HG03442 (cell line): ENCODE results near the gene ASXL3.

ENCODE experiments used
- ATAC-seq: cut with Tn5 transposase; IDR thresholded peaks from one replicate; pipeline ENCODE4 v1.9.1; 2021; ENCODE audit warnings: mild to moderate bottlenecking, moderate library complexity; ENCODE audit not compliant: unreplicated experiment

Gene ASXL3

DNA sequence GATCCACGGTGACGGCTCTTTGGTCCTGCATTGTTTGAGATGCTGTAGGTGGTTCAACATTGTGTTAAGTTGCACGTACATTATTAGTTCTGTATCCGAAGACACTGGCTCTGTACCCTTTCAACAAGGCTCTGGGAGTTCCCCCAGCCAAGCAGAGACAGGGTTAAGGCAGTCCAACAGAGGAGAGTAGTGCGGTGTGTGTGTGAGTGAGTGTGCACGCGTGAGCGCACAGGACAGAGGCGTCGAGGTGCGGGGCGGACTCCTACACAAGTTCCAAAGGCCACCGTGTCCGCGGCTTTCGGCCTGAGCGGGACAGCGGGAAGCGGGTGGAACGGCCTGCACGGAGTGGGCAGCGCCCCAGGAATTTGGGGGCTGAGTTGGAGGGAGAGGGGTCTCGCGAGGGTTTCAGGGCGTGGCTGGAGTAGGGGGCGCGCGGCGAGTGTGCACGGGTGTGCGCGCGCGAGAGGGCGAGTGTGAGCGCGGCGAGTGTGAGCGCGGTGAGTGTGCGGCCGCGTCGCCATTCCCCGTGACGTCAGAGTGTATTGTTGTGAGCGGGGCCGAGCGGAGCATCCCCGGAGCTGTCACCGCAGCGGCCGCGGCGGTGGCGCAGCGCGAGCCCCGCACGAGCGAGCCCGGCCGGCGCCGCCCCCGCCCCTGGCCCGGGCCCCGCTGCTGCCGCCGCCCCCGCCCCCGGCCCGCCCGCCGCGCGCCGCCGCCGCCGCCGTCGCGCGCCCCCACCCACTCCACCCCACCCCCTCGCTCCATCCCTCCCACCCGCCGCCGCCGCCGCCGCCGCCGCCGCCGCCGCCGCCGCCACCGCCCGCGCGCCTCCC, at the start of gene ASXL3:
Gene ASXL3, plus strand, starts transcription at position 535 of the 833 bp plus-strand sequence. CDS start 413 bp downstream, outside the sequence.
- ATAC-seq, result no peak

DNA sequence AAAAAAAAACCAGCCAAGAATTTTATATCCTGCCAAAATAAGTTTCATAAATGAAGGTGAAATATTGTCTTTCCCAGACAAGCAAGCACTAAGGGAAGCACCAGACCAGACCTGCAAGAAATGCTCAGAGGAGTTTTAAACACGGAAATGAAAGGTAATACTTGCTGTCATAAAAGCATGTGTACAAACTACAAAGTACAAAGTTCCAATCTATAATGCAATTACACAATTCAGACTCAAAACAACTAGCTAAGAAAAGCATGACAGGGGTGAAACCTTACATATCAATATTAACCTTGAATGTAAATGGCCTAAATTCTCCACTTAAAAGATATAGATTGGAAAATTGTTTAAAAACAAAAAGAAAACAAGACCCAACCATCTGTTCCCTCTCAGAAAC, 45.0 kb upstream of the ASXL3 start:
- ATAC-seq, result no peak

DNA sequence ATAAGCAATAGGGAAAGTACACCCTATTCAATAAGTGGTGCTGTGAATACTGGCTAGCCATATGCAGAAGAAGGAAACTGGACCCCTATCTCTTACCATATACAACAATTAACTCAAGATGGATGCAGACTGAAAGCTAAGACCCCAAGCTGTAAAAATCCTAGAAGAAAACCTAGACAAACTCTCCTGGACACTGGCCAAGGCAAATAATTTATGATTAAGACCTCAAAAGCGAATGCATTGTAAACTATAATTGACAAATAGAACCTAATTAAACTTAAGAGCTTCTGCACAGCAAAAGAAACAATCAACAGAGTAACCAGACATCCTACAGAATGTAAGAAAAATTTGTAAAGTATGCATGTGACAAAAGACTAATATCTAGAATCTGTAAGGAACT, 41.1 kb upstream of the ASXL3 start:
- no peak for ATAC-seq

DNA sequence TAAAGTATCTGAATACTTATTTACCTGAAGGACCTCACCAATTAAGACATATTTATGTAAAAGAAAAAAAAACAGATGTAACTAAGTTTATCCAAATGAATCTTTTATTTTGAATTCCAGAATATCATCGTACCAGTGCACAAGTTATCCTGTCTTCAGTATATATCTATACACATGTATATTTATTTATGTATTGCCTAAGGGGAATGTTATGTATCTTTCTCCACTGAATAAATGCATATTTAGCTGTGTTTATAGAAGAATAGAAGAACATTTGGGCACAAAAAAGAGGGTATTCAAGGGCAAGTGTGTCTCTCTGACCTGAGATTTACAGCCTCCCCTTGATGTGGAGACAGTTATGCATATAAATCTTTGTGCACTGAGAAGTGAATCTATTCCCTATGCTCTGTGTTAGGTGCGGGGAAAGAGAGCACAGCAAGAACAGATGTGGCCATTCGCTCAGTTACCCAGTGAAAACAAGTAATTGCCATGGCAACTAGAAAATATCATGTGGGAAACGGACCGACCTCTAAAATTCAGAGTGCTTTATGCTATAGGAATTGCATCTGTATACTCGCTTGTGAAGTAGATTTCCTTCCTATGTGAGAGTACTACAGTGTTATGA, 39.5 kb upstream of the ASXL3 start:
- no peak for ATAC-seq

DNA sequence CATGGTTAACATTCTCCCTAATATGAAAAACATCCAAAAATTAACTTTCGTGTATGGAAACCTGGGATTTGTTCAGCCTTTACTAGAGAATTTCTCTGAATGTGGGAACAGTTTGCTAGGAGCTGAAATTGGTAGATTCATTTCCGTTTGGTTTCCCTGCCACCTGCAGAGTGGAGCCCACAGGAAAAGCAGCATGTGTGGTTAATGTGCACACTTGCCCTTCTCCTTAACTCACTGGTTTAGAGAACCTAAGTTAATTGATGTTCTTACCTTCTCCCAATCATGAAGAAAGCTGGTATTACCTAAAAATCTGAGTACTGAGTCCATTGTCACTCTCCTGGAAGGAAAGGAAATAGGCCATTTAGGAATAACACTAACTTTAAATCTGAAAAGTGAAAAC, 37.6 kb upstream of the ASXL3 start:
- no peak for ATAC-seq

DNA sequence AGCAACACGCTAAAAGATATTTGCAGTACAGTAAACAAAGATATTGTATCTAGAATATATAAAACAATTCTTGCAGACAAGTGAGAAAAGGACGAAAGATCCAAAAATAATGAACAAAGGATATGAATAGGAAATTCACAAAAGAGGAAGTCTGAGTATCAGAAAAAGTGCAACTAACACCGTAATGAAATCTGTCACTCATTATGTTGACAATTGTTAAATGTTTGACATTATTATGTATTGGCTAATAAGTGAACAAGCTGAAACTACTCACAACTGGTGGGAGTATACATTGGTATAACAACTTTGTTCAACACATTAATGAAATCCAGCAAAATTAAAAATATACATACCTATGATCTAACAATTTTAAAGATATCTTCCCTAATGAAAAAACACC, 36.7 kb upstream of the ASXL3 start:
- no peak for ATAC-seq

DNA sequence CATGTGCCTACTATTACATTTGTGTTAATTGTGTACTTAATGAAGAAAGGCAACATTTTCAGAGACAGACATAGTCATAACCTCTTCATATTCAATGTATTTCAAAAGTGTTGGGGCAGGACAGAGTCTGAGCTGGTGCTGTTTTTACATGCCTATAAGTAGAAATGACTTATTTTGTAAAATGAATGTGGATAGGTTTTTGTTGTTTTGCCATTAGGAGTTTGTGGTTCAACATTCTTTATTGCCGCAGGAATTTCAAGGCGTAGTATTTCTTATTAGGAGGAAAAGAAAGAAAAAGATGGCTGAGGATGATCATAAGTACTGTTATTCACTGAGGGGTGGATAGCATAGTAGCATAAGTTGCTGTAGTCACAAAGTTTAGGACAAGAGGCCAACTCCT, 21.2 kb upstream of the ASXL3 start:
- no peak for ATAC-seq

DNA sequence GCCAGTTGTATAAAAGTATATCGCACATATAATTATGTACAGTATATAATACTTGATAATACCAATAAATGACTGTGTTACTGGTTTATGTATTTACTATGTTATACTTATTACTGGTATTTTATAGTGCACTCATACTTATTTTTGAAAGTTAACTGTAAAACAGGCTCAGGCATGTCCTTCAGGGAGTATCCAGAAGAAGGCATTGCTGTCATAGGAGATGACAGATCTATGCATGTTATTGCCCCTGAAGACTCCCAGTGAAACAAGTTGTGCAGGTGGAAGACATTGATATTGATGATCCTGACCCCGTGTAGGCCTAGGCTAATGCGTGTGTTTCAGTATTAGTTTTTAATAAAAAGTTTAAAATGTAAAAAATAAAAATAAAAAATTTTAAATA, 20.3 kb upstream of the ASXL3 start:
- ATAC-seq, result no peak

DNA sequence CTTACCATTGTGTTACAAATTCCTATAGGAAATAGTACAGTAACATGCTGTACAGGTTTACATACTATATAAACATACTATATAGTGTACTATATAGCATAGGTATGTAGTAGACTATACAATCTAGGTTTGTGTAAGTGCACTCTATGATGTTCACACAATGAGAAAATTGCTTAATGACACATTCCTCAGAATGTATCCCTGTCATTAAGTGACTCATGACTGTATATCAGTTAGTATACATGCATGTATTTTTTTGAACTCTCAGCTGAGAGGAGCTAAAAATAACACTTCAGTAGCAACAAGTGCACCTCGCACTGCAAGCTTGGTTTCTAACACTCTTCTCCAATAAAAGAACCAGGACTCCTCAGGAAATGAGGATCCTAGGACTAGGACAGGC, 19.5 kb upstream of the ASXL3 start:
- no peak for ATAC-seq

DNA sequence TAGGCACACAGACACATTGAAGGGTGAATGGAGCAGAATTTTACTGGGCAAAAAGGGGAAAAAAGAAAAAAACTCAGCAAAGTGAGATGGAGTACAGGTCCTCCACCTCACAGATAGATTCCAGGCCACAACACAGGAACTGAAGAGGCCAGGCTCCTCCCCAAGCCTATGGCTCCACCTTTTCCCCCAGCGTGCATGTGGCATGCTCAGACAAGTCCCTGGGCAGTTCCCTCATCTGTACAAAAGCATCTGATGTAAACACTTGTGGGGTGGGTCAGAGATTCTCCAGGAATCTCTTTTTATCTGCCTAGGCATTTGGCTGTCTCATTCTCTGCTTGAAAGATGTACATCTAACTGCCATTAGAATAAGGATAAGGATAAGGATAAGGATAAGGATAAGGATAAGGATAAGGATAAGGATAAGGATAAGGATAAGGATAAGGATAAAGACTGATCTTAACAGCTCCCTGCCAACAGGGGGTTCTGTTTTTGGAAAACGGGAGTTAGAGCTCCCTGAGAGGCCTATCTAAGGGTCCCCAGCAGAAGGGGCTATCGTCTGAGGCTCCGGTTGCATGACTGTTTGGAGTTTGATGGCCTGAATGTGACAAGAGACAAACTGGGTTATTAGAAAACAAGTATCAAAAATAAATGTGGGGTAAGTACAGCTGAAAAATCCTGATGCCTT, 17.2 kb upstream of the ASXL3 start:
- peak; percentile 95 for ATAC-seq

DNA sequence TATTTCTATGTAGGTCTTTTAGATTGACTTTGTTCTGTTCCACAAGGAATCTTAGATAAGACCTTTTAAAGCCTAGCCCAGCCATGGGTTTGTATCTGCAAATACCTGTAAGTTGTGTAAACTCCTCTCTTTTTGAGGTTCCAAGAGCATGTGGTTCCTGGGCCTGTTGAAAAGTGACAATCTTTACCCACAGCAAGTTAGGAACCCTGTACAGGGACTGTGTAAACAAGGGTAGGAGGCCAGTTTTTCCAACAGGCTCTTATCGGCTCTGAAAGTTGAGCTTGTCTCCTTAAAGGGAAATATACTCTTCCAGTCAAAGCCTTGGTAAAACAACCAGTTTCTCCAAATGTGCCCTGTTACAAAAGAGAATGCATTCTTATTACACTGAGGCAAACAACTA, 15.3 kb upstream of the ASXL3 start:
- no peak for ATAC-seq

DNA sequence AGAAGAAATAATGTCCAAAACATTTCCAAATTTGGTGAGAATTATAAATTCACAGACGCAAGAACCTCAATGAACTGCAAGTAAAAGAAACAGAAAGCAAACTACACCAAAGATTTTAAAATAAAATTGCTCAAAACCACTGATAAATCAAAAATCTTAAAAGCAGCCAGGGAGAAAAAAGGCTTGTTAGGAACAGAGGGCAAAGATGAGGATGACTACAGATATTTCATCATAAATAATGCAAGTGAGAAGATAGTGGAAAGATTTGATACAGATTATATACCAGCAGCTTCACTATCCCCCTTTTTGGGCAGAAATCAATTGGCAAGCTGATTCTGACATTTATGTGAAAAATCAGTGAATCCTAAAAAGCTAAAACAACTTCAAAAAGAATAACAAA, 10.3 kb upstream of the ASXL3 start:
- no peak for ATAC-seq

DNA sequence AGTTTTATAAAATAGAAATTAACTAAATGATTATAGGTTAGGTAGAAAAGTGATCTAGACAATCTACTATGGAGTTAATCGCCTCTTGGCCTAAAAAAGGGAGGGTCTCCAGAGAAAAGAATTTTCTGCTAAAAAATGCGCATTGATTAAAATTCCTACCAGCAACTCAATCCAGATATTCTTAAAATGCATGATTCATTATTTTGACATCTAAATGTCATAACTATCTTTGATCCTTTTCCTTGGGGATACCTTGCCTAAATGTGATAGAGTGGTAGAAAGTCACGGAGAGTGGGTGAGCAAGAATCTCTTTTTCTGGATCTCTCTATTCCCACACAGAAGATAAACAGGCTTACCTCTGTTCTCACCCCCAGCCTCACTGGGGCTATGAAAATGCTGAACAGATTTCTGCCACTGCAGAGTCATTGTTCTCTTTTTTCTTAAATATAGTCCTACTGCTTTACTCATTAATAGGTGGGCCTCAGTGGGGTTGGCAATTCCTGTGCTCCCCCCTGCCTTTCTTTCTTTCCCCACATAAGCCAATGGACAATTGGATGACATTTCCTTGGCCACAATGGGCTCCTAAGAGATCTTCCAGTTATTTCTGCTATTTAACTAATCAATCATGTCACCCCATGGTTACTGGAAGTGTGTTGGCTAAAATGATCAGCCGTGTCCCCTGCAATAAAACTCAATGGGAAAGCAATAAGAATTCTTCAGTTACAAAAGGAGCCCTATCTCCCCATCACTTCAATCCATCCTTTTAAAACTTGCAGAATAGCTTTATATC, 5.8 kb upstream of the ASXL3 start:
- no peak for ATAC-seq

DNA sequence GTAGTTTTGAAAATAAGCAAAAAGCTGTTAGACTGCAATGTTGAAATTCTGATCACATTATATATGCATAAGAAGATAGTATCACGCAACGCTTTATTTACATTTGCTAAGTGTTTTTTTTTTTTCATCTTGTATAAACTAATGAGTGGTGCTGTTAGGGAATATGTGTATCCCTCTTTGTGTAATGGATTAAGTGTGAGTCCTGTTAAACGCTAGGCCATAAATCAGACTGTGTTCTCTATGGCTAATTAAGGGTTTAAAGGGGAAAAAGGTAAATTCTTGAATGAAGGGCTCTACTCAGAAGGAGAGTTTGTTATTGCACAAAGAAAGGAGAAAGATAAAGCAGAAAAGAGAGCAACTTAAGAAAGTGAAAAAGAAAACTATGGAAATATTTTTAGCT, 4.8 kb upstream of the ASXL3 start:
- no peak for ATAC-seq

DNA sequence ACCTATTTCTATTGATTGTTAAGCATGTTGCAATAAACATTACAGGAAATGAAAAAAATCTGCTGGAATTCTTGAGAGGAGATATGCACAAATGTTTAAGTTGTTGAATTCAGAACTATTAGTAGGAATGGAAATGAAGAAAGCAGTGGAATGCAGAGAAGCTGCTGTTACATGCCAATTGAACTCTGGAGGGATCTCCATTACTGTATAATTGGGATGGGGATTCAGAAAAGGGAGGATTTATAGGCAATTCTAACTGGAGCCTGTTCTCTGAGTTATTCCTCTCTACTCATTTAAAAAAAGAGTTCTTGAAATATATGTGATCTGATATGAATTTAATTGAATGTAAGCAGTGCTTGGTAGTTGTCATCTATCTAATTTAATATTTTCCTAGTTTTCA, 2.6 kb upstream of the ASXL3 start:
- ATAC-seq, result no peak

DNA sequence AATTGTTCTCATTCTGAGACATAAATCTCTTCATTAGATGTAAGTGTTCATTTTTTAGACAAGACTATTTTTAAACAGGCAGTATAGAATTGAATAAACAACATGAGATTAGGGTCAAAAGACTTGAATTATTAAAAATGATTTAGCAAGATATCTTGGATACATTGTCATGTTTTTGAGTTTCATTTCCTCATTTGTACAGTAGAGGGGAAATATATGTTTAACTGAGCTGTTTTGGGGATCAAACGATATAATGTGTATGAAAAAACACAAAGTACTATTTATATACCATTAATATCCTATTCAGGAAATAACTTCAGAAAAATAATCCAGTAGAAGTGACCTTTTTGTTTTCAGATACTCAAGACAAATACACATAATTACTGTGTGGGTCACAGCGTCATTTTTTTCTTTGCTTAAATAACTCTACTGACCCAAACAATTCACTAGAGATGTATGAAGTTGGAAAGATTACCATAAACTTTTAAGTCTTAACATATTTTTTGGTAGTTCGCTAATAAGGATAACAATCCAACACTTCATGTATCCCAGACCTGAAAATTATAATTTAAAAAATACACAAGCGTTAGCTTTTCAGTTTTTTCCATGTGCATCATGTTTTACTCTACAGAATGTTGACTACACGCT, 896 bp upstream of the ASXL3 start:
- no peak for ATAC-seq

DNA sequence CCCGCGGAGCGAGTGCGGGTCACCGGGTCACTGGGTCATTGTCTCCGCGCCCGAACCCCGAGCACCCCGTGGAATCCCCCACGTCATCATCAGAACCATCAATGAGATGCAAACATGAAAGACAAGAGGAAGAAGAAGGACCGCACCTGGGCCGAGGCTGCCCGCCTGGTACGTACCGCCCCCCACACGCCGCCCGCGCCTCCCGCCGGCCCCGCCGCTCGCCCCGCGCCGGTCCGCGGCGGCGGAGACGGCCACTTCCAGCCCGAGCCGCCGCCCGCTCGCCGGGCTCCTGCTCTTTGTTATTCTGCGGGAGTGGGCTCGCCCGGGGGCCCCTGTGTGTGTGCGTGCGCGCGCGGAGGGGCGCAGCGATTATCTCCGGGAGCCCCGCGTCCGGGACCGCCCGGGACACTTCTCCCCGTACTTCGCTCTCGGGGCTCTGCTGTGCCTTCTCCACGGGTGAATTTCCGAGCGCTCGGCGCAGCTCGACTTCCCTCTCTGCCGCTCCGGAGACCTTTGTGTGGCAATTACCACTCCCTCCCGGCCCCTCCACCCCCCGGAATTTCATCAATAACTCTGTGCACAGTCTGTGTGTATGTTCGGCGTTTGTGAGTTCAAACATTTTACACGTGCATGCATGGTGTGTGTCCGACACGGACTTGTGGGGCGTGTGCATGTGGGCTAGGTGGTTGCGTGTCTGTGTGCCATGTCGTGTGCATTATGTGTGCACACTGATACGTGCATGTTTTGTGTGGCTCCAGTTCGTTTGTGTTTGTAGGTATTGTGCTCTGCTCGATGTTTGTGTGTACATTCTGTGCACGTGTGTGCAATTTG, 714 bp downstream of the ASXL3 start:
- ATAC-seq, result no peak

DNA sequence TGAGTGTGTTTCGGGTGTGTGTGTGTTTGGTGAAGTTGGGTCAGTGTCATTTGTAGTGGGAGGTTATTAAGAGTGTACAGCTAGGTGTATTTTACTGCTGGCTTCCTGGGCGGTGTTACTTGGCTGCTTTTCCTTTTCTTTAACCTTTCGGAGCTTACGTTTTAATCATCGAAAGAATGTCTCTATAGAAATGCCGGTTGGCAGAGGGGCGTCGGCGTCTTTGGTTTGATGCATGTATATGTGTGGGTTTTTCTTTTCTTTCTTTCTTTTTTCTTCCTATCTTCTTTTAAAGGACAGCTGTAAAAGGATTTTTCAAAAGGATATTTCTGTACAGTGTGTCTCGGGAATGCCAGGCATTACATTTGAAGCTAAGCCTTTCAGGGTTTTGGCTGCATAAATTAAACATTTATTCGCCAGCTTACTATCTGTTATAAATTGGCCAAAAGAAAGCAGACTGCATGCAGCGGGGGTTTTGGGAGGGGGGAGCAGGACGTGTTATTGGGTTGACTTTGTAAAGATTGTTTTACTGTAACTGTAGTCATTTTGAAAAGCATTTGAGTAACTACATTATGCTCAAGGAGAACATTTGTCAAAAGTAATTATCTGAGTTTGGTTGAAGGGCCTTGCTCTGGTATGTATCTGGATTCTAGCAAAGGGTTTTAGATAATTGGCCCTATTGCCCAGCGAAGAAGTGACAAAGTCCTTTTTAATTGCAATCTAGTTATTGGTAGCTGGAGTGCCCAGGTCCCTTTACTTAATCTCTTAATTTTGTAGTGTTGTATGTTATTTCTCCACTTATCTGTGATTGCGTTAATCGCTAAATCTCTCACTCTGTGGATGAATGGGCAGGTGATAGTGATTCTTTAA, 1.6 kb downstream of the ASXL3 start:
- ATAC-seq, result no peak

DNA sequence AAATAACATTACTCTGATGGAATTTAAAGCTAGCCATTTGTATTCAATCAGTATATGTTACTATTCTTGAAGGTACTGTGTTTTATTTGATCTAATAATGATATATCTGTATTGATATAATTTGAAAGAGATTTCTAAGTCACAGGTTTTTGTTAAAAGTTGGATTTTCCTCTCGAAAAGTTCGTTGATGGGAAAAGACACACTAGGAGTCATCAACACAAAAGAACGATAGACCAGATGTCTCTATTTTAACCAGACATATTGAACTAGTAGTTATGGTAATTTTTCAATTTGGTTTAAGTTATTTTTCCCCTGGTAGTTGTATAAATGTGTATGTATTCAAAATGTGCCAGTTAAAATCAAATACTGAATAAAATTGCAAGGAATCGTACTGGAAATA, 2.5 kb downstream of the ASXL3 start:
- no peak for ATAC-seq
